ENCODE data around the gene SYT14. TPM values are rescaled to one million over a fixed set of nuclear protein-coding genes. Genes with fewer than 3 reads are reported as not detected.

The SYT14 gene
- polyA plus RNA-seq, 1 donor (not counting 4 experiments of a cell fraction or from before 2014, with no cell fraction given): 8.3 TPM

DNA sequence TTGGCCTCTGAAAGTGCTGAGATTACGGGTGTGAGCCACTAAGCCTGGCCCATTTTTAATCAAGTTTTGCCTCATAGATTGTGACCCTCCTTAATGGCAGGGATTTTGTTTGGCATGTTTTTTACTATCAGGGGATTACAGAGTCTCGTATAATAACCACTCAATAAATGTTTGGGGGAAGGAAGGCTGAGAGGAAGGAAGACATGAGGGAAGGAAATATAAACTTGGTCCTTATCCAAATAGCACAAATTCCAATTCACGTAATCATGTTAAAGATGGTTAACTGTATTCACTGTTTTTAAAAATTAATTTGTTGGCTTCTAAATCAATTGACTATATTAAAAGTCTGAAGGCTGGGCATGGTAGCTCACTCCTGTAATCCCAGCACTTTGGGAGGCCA lies 263.7 kb downstream of the SYT14 start:
- no peaks in the 10 kb centered on the region for H3K27me3 ChIP-seq (ENCODE audit: control insufficient read depth, extremely low read depth, insufficient read depth, low read length)
- H3K4me1 ChIP-seq (ENCODE audit: control insufficient read depth, extremely low read depth, insufficient read depth, low read length): peaks cover 6% of the 10 kb centered on the region
- H3K4me2 ChIP-seq (ENCODE audit: control insufficient read depth, extremely low read depth, insufficient read depth, low read depth, low read length): peak overlapping the region; percentile 9
- H3K36me3 ChIP-seq (ENCODE audit: control insufficient read depth in 2 of 2, extremely low read depth in 1 of 2, insufficient read depth in 2 of 2, low read length in 2 of 2): no peaks in the 10 kb centered on the region
- no peaks in the 10 kb centered on the region for H3K9me1 ChIP-seq (ENCODE audit: control insufficient read depth, extremely low read depth, insufficient read depth, low read length)
- DNase-seq (ENCODE audit: low read depth, low spot score) (no peak), FAIRE-seq (no peak)
- H3K9me3 ChIP-seq (ENCODE audit: control insufficient read depth, low read depth, low read length): no peaks in the 10 kb centered on the region
- no peak for TF ChIP-seq CTCF (optimal IDR thresholded peaks at IDR 0.05 in 1 of 3, IDR thresholded peaks at IDR 0.05 in 1 of 3, conservative IDR thresholded peaks at IDR 0.05 in 1 of 3; ENCODE audit: extremely low read depth in 1 of 3, insufficient read depth in 2 of 3, low read length in 3 of 3)
- no peak for TF ChIP-seq EZH2 (IDR thresholded peaks at IDR 0.05; ENCODE audit: low read length)
- no peak overlapping the region for H3K4me3 ChIP-seq (ENCODE audit: control insufficient read depth in 2 of 3, extremely low read depth in 1 of 3, insufficient read depth in 2 of 3, low read depth in 1 of 3, low read length in 3 of 3)
- H2AFZ ChIP-seq (ENCODE audit: control insufficient read depth, low read length): no peak overlapping the region
- no peaks in the 10 kb centered on the region for H3K79me2 ChIP-seq (ENCODE audit: control insufficient read depth, insufficient read depth, low read length)
- no peak overlapping the region for H3K27ac ChIP-seq (ENCODE audit: control insufficient read depth, insufficient read depth, low read length)
- no peaks in the 10 kb centered on the region for H4K20me1 ChIP-seq (ENCODE audit: control insufficient read depth, extremely low read depth, insufficient read depth, low read length)
- no peak overlapping the region for H3K9ac ChIP-seq (ENCODE audit: control insufficient read depth, extremely low read depth, insufficient read depth, low read length)
- dilution Hi-C loops (cut with MboI; ENCODE audit: extremely low pct_ligation_motif_present, low sequenced_read_pairs): no loop called here

GRCh38 chr1:210207597-210208450 lies 269.8 kb downstream of the SYT14 start:
- FAIRE-seq: no peak
- Histone ChIP-seq H3K27ac (ENCODE audit: control insufficient read depth, insufficient read depth, low read length) (no peak overlapping the region), H3K4me2 (ENCODE audit: control insufficient read depth, extremely low read depth, insufficient read depth, low read depth, low read length) (no peak overlapping the region), H3K9me3 (ENCODE audit: control insufficient read depth, low read depth, low read length) (no peaks in the 10 kb centered on the region), H4K20me1 (ENCODE audit: control insufficient read depth, extremely low read depth, insufficient read depth, low read length) (no peaks in the 10 kb centered on the region), H3K36me3 (ENCODE audit: control insufficient read depth in 2 of 2, extremely low read depth in 1 of 2, insufficient read depth in 2 of 2, low read length in 2 of 2) (no peaks in the 10 kb centered on the region), H3K9me1 (ENCODE audit: control insufficient read depth, extremely low read depth, insufficient read depth, low read length) (no peaks in the 10 kb centered on the region), H3K9ac (ENCODE audit: control insufficient read depth, extremely low read depth, insufficient read depth, low read length) (no peak overlapping the region), H3K4me1 (ENCODE audit: control insufficient read depth, extremely low read depth, insufficient read depth, low read length) (no peaks in the 10 kb centered on the region), H3K27me3 (ENCODE audit: control insufficient read depth, extremely low read depth, insufficient read depth, low read length) (no peaks in the 10 kb centered on the region), H3K79me2 (ENCODE audit: control insufficient read depth, insufficient read depth, low read length) (no peaks in the 10 kb centered on the region), H3K4me3 (ENCODE audit: control insufficient read depth in 2 of 3, extremely low read depth in 1 of 3, insufficient read depth in 2 of 3, low read depth in 1 of 3, low read length in 3 of 3) (no peak overlapping the region), H2AFZ (ENCODE audit: control insufficient read depth, low read length) (no peak overlapping the region)
- dilution Hi-C loops (cut with MboI; ENCODE audit: extremely low pct_ligation_motif_present, low sequenced_read_pairs): no loop called here
- TF ChIP-seq EZH2 (IDR thresholded peaks at IDR 0.05; ENCODE audit: low read length): no peak
- no peak for TF ChIP-seq CTCF (optimal IDR thresholded peaks at IDR 0.05 in 1 of 3, IDR thresholded peaks at IDR 0.05 in 1 of 3, conservative IDR thresholded peaks at IDR 0.05 in 1 of 3; ENCODE audit: extremely low read depth in 1 of 3, insufficient read depth in 2 of 3, low read length in 3 of 3)
- DNase-seq (ENCODE audit: low read depth, low spot score): no peak
